Activated gamma-delta T cell treated with anti-CD3 and anti-CD28 coated beads, Interleukin-2, amount 50 U/mL, for 16 hours (primary cell): ENCODE measurements around the gene BTBD17.
"Not testable (repeated sequence)": the region's sequence is repeated elsewhere in the genome, so short reads cannot be mapped to it uniquely, and the experiment has no call there.

Experiments
- DNase-seq: peaks from one replicate; pipeline ENCODE4 v3.0.0-alpha.2; 2020; ENCODE audit warnings: low read depth

BTBD17 gene, protein sequence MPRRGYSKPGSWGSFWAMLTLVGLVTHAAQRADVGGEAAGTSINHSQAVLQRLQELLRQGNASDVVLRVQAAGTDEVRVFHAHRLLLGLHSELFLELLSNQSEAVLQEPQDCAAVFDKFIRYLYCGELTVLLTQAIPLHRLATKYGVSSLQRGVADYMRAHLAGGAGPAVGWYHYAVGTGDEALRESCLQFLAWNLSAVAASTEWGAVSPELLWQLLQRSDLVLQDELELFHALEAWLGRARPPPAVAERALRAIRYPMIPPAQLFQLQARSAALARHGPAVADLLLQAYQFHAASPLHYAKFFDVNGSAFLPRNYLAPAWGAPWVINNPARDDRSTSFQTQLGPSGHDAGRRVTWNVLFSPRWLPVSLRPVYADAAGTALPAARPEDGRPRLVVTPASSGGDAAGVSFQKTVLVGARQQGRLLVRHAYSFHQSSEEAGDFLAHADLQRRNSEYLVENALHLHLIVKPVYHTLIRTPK

DNA sequence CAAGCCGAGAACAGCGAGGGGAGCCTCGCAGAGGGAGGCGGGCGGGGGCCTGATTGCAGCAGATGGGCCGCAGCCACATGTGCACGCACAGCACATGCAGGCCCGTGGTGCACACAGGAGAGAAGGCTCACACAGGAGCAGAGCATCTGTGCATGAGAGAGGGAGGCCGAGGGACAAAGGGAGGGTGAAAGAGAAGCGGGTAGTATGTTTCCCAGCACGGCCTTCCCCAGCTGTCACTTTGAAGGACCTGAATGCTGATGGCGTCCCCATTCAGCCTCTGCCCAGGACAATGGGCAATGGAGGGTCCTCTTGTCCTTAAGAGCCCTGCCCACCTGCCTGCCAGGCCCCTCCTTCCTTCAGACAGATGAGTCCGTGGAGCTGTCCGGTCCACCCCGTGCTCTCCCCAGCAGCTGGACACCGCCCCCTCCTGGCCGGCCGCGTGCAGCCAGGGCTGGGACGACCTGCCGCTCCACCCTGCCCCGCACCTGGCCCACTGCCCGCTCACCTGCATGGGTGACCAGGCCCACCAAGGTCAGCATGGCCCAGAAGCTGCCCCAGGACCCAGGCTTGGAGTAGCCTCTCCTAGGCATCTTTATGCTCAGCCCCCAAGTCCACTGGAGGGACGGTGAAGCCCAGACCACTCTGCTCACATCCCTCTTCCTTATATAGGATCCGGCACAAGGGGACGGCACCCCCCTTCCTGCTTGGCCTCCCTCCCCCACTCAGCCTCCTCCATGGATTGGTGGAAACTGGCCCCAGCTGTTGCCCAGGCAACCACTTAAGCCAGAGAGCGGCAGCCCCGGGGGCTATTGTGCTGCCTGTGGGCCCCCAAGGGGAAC, at the start of gene BTBD17:
Gene BTBD17, minus strand, starts transcription at position 639 of the 839 bp plus-strand sequence. Its CDS starts 49 bp downstream, at position 590.
- DNase-seq = no peak

DNA sequence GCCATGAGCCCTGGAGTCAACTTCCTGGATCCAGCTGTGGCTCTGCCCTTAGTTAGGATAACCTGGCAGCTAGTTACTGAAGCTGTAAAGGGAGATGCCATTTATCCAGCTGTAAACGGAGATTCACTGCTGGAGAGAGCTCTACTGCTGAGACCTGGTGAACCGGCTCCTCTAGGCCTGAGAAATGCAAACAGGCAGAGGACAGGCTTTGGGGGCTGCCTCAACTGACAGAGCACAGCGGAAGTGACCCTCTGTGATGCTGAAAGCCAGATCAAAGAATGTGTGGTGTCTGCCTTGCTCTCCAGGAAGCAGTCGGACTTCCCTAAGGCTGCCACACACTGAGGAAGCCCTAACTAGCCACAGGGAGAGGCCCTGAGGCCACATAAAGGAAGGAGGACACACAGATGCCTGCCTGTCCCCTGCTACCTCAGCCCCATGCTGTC, 48.4 kb upstream of the BTBD17 start:
- DNase-seq = no peak

DNA sequence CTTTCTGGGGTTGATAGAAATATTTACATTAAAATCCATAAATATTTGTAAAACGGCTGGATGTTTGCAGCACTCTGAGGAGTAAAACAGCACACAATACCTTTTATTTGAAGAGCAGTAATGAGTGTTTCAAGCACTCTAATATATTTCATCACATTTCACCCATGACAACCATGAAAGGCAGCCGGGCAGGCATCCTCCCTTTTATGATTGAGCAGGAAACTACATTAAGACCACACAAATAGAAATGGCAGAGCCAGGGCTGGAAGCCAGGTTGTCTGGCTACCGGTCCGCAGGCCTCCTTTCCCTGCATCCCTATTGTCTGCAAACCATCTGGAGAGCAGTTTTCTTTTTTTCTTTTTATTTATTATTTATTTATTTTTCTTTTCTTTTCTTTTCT, 47.1 kb upstream of the BTBD17 start:
- DNase-seq = no peak

DNA sequence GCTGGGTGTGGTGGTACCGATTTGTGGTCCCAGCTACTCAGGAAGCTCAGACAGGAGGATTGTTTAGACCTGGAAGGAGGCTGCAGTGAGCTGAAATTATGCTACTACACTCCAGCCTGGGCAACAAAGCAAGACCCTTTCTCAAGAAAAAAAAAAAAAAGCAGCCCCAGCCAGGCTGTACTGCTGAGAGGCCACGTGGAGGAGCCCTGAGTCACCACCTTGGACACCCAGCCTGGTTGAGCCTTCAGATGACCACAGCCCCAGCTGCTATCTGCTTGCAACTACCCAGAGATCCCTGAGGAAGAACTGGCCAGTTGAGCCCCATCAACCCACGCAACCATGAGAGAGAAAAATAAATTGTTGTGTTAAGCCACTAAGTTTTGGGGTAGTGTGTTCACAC, 46.6 kb upstream of the BTBD17 start:
- DNase-seq = no peak

DNA sequence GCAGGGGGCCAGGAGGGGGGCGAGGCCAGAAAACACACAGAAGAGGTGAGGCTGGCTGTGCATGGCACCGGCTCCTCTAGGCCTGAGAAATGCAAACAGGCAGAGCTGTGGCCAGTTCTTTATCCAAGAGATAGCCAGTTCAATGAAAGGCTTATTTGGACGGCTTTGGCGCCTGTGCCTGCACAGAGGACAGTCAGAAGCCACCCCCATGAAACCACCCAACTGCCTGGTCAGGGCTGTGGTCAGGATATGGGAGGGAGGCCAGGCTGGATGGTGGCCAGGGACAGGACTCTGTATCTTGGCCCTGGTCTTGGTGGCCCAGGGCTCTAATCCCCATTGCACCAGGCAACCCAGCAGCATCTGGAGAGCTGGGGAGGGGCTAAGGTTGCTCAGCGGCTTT, 45.7 kb upstream of the BTBD17 start:
- DNase-seq = no peak

DNA sequence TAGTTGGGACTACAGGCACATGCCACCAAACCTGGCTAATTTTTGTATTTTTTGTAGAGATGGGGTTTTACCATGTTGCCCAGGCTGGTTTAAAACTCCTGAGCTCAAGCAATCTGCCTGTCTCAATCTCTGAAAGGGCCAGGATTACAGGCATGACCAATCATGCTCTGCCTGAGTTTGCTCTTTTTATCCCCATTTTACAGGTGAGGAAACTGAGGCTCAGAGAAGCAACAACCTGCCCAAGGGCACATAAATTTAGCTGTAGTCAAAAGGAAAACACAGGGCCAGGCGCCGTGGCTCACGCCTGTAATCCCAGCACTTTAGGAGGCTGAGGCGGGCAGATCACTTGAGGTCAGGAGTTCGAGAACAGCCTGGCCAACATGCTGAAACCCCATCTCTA, 43.6 kb upstream of the BTBD17 start:
- not testable (repeated sequence) for DNase-seq

DNA sequence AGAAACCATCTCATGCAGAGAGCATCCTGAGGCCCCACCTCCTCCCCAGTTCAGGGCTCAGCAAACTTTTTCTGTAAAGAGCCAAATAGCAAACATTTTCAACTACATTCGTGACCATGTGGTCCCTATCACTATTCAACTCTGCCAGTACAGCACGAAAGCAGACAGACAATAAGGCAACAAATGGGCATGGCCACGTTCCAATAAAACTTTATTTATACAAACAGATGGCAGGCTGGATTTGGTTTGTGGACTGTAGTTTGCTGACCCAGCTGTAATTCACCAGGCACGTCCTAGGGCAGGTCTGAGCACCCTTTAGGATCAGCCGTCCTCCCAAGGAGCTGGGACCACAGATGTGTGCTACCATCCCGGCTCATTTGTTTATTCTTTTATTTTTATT, 43.1 kb upstream of the BTBD17 start:
- DNase-seq = no peak

DNA sequence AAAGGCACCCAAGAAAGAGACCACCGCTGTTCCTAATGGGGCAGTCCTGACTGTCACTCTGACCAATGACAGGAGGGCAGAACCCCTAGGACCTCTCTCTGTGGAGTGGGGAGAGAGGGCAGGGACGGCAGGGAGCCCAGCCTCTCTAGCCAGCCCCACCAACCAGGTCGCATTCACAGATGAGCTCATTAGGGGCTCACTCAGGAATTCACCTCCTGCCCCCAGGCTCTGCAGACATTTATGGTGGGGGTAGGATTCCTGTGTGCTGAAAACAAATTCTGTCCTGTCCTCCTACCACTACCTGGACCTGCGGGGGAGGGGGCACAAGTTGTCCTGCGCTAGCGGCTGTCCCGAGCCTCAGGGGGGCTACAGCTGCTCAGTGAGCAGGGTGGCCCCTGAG, 42.5 kb upstream of the BTBD17 start:
- no peak for DNase-seq

DNA sequence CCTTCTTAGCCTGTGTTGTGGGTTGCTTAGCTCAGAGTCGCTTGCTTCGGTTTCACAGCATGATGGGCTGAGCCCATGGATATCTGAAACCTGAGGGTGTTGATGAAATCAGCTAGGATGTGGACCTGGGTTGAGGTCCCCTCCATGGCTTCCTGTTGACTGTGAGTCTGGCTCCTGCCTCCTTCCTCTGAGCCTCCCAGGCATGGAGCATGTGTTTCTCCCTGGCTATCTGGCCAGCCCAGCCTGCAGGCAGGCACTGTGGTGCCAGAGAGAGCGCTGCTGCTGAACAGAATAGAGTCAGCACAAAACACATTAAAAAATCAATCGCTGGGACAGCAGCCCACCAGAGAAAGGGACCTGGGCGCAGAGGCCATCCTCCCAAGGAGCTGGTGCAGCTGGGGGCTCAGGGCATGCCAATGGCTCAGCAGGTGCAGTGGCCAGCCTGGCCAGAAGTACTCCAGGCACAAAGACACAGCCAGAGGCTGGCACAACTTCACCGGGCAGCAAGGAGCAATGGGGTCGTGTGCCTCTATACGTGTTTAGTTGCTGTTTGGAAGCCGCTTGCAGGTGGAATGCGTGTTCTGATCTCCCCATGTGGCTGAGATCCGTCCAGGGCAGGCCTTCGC, 42.0 kb upstream of the BTBD17 start:
- no peak for DNase-seq

DNA sequence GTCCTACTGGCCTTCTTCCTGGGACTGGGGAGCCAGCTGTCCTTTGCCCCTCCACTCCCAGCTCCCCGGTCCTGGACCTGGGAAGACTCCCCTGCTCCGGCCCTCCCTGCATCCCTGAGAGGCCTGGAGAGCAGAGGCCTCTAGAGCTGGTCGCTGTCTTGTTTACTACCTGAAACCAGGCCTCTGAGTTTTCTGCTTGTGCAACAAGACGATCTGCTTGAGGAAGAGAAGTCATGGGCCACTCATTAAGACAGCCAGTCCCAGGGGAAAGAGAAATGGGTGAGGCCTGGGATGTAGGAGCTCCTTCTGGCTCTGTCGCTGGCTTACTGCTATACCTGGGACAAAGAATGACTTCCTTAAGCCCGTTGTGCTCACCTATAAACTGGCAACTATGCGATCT, 40.4 kb upstream of the BTBD17 start:
- DNase-seq = no peak

DNA sequence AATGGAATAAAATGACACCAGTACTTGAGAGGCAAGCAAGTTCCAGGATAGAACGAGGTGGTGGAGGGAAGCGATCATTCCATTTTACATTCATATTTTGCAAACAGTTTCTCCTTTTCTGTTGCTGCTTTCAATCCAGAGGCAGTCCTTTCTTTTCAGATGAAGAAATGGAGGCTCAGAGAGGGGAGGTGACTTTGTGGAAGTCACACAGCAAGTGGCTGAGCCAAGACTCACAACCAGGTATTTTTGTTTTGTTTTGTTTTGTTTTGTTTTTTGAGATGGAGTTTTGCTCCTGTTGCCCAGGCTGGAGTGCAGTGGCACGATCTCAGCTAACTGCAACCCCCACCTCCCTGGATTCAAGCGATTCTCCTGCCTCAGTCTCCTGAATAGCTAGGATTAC, 34.9 kb upstream of the BTBD17 start:
- no peak for DNase-seq

DNA sequence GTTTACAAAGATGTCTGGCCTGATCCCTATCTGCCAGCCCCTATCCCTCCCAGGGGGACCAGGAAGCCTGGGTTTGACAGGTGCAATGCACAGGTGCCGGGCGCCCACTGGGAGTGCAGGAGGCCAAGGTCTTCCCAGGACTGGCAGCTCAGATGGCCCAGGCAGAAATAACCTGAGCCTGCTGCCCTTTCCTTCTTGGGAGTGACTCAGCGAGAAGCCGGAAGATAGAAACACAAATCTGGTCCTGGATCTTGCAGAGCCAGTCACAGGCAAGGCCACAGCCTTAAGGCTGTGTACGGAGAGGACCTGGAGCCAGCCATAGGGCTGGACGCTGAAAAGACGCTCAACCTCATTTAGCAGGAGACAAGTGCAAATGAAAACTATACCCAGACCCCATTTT, 33.3 kb upstream of the BTBD17 start:
- DNase-seq = no peak

DNA sequence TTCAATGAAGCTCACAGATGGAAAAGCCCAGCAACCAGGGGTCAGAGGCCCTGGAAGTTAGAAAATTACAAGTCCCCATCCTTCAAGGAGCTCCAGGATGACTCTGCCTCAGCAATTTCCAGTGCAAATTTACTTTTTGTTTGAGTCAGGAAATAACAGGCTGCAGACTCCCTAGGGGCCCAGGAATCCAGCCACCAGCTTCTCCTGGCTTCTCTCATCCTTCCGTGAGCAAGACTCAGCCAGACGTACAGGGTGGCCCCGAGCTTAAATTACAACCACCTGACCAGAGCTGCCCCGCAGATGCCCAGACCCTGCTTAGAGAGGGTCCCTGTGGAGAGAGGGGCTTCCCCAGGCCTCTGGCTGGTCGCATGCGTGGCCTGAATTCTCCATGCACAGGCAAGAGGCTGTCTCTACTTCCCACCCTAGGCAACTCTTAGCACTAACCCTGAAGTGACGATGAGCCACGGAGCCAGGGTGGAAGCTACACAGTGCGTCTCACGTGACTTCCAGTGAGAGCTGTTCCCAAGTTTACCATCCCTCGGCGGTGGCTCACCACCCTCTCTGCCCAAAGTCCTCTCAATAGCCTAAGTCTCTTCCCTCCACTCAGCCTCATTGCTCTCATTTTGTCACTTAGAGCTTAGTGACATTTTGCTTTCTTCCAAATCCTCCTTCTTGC, 32.7 kb upstream of the BTBD17 start:
- DNase-seq = no peak

DNA sequence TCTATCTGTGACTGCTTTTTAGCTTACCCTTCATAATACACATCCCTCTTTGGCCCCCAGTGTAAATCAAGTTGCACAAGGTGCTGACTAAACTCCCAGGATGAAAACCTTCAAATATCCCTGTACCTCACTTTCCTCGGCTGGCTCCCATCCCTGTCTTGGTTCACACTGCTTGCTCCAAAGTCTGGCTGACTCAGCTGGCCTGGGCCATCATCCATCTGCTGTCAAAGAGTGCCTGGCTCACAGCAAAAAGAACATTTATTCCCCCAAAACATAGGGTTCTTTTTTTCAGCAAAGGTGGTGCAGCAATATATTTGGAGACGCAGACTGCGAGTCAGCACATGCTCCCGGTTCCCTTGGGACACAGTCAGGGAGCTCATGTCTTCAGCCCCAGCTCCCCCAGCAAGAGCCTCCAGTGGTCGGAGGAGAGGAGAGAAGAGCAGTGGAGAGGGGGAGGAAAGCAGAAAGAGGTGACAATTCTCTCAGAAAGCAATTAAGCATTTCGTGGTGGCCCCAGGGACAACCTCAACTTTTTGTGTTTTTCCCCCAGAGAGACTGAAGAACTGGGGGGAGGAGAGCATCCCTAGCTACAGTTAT, 31.8 kb upstream of the BTBD17 start:
- no peak for DNase-seq

DNA sequence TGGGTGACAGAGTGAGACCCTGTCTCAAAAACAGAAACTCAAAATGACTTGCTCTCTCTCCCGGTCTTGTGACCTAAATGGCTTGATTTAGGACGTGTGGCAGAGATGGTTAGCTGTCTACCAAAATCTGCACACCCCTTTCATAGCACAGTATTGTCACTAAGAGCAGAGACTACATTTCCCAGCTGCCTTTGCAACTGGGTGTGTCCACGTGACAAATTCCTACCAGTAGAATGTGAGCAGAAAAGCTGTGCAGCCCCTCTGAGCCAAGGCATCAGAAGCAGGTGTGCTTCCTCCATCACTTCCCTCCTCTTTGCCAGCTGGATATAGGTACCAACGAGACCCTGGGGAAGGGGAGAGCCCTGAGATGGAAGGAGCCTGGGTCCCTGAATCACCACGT, 31.2 kb upstream of the BTBD17 start:
- no peak for DNase-seq

DNA sequence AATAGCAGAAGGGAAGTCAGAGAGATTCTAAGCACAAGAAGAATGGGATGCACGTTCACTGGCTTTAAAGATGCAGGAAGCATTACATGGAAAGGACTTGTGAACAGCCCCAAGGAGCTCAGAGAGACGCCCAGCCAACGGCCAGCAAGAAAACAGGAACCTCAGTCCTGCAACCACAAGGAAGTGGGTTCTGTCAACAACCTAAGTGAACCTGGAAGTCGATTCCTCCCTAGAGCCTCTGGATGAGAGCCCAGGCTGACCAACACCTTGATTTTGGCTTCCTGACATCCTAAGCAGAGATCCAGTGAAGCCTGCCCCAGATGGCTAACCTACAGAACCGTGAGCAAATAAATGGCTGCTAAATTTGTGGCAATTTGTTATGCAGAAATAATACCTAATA, 30.1 kb upstream of the BTBD17 start:
- DNase-seq = no peak

DNA sequence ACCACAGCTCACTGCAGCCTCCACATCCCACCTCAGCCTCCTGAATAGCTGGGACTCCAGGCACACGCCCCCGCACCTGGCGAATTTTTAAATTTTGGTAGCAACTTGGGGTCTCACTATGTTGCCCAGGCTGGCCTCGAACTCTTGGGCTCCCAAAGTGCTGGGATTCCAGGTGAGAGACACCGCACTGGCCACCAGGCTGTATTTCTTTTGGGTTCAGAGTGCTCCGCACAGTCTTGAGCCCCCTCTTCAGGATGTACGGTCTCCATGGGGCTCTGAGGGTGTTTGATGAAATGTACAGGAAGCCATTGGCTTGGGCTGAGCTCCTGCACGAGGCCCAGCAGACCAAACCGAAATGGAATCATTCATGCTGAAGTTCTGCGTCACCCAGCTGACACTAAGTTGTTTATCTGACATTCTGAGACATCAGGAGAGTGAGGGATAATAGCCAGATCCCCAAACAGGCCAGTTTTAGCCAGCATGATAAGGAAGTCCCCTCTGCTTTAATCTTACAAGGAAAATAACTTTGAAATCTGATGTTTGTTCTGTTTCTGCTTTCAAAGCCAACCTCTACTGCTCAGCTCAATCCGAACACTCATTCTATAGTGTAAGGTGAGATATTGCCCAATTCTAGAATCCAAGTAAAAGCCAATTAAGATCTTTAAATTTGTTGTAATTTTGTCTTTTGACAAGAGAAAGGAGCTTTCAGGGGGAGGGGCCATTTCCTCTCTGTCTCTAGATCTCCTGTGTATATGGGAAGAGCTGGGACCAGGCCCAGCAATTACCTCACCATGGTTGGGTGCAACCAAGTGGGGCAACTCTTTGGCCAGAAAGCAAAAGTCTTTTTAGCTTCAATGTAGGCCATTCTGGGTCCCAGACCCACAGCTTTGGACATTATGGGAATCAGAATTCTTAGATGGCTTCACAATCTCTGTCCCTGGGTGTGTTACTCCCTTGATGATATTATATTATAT, 29.3 kb upstream of the BTBD17 start:
- DNase-seq = no peak

DNA sequence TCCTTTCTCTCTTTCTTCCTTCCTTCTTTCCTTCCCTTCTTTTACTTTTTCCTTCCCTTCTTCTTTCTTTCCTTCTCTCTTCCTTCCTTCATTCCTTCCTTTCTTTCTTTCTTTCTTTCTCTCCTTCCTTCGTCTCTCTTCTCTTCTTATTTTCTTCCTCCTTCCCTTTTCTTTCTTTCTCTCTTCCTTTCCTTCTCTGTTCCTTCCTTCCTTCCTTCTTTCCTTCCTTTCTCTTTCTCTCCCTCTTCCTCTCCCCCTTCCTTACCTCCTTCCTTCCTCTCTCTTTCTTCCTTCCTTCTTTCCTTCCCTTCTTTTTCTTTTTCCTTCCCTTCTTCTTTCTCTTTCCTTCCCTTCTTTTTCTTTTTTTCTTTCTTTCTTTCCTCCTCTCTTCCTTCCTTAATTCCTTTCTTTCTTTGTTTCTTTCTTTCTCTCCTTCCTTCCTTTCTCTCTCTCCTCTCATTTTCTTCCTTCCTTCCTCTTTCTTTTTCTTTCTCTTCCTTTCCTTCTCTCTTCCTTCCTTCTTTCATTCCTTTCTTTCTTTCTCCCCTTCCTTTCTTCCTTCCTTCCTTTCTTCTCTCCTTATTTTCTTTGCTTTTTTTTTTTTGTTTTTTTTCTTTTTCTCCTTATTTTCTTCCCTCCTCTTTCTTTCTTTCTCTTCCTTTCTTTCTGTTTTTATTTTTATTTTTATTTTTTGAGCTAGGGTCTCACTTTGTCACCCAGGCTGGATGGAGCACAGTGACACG, 28.4 kb upstream of the BTBD17 start:
- no peak for DNase-seq

DNA sequence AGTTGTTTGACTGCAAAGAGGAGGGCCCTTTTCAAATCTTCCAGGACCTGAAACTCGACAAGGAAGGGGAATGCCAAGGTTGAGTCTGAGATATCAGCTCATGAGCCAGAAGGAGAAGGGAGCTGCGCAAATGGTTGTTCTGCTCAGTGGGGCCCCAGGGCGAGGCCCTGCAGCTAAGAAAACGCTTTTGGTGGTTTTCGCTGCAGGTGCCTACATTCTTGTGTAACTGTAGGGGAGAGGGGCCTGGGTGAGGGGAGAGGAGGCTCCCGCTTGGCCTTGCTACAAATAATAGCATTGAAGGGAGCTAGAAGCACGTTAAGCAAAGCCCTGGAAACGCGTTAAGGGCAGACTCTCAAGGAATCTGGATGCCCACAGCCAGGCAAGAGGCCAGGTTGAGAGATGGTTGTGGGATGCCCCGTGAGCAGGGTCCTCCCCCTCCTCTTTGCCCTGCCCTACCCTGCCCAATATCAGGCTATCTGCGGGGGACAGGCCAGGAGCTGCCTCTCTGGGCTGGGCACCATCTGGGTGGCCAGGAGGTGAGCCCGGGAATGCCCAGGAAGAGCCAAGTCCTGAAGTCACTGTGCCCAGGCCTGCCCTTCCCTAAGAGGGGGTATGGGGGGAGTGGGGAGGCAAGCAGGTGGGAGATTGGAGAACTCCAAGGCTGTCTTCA, 27.6 kb upstream of the BTBD17 start:
- DNase-seq = no peak
